Heart left ventricle (tissue), 13 donors: ENCODE data around the gene IQGAP2.

Experiments
- POLR2A ChIP-seq, 2 donors: fragments of 450-650 bp; IDR thresholded peaks; one replicate each; pipeline ENCODE4 v1.6.1; 2017; ENCODE audit warnings: antibody characterized with exemption in 2 of 2, mild to moderate bottlenecking in 2 of 2, moderate library complexity in 2 of 2
- TF ChIP-seq, protein P1 (sequence below), 12 donors: fragments of 200-600 bp; sonication (generic) in 4 of 12; IDR thresholded peaks; one replicate each; pipeline versions ENCODE4 v1.5.0 to v1.8.0; 2018 to 2022; ENCODE audit warnings: antibody characterized with exemption in 12 of 12, mild to moderate bottlenecking in 5 of 12
- donor health status: ischemic (EF 13 %, LVEDD 7.1; RV severe dilation, severe dysfunction).
- donor health status: DM: no; HTN: yes; CAD: no.
- donor health status: DM: no; HTN: no; CAD: no.
- donor health status: ischemic (EF 25% LVEDD 6.9; RV normal size, moderate dysfunction).
- donor health status: ischemic (EF 25% LVEDD 5.7; RV mildly dilated, moderate dysfunction).
- donor health status: ischemic (EF 35%, LVEDD 5.7; RV mildly dilated, moderate dysfunction).
- donor health status: nonischemic (EF 11% LVEDD 7.7; RV severe dilation, severe dysfunction).
- donor health status: DM: yes; HTN: yes; CAD: no.
- donor health status: PGD.
- donor health status: ischemic (EF 29% LVEDD 5.4; RV normal size, mild dysfunction).
- donor health status: nonischemic (EF 23%, LVEDD 6.1; RV moderate dilation, normal function).

DNA sequence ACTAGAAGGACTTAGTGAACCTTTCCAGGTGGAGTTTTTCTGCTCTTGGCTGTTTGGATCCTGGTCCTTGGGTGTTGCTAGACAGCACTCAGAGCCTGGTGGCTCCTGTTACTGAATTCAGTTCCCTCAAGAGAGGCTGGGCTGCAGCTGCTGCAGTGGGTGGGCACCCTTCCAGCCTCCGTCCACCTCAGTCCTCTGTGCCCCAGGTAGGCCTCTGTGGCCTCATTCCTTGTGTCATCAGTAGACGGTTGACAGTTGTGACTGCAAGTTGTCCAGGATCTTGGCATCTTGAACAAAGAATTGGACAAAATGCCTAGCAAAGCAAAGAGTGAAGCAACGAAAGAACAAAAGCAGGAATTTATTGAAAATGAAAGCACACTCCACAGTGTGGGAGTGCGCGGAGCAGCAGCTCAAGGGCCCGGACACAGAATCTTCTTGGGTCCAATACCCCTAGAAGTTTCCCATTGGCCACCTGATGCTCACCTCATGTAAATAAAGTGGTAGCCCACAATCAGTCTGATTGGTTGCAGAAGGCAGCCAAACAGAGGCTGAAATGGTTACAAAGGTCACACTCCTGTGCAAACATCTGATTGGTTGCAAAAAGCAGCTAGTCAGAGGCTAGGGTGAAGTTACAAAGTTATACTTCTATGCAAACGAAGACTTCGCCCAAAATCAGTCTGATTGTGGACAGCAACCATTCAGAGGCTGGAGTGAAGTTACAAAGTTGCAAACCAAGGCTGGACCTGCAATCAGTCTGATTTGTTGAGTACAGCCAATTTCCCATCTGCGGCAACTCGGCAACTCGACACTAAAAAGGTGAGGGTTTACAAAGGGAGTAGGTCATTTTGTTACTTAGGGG is 352.9 kb downstream of the IQGAP2 start:
- no peak for TF ChIP-seq POLR2A (IDR thresholded peaks at IDR 0.05)
- TF ChIP-seq, protein P1, sequence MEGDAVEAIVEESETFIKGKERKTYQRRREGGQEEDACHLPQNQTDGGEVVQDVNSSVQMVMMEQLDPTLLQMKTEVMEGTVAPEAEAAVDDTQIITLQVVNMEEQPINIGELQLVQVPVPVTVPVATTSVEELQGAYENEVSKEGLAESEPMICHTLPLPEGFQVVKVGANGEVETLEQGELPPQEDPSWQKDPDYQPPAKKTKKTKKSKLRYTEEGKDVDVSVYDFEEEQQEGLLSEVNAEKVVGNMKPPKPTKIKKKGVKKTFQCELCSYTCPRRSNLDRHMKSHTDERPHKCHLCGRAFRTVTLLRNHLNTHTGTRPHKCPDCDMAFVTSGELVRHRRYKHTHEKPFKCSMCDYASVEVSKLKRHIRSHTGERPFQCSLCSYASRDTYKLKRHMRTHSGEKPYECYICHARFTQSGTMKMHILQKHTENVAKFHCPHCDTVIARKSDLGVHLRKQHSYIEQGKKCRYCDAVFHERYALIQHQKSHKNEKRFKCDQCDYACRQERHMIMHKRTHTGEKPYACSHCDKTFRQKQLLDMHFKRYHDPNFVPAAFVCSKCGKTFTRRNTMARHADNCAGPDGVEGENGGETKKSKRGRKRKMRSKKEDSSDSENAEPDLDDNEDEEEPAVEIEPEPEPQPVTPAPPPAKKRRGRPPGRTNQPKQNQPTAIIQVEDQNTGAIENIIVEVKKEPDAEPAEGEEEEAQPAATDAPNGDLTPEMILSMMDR (IDR thresholded peaks at IDR 0.05): no peak
